Fibroblast of pulmonary artery (primary cell): ENCODE measurements around the gene ZNF431.

Experiments
- DNase-seq: peaks from one replicate; pipeline ENCODE4 v3.0.0-alpha.2; 2010; ENCODE audit warnings: low read depth
- H3K4me3 ChIP-seq: replicated peaks from 2 replicates; pipeline ENCODE4 v1.5.1; 2011; ENCODE audit warnings: low read depth, mild to moderate bottlenecking, control low read depth, low read length, moderate library complexity
- CTCF ChIP-seq: IDR thresholded peaks from 2 replicates; pipeline ENCODE4 v1.5.1; 2011; ENCODE audit warnings: mild to moderate bottlenecking, control low read depth, low read length, inconsistent platforms; ENCODE audit errors: missing control alignments

The ZNF431 gene

GRCh38 chr19:21141787-21142464, at the start of gene ZNF431:
TSS of gene ZNF431 (plus strand) at chr19:21142040. CDS start at chr19:21142184, 144 bp downstream.
- H3K4me3 ChIP-seq: peak within 1 kb of the TSS; percentile 65
- TF ChIP-seq CTCF: no peak
- peak; percentile 94 for DNase-seq

- DNase-seq: peak; percentile 54
- no peak for TF ChIP-seq CTCF
- H3K4me3 ChIP-seq: no peak overlapping the region
These were observed 49.7 kb upstream of the ZNF431 start for GRCh38 chr19:21092109-21092508.

- no peak for DNase-seq
- TF ChIP-seq CTCF: no peak
These were observed 47.4 kb upstream of the ZNF431 start for GRCh38 chr19:21094347-21095025.

GRCh38 chr19:21098291-21098690, 43.5 kb upstream of the ZNF431 start:
- no peak for DNase-seq
- no peak for TF ChIP-seq CTCF

More at GRCh38 chr19:21094347-21095025, 47.4 kb upstream of the ZNF431 start:
- no peak overlapping the region for H3K4me3 ChIP-seq

GRCh38 chr19:21101521-21102242, 40.2 kb upstream of the ZNF431 start:
- H3K4me3 ChIP-seq: no peak overlapping the region
- DNase-seq: no peak
- TF ChIP-seq CTCF: no peak

More at GRCh38 chr19:21098291-21098690, 43.5 kb upstream of the ZNF431 start:
- no peak overlapping the region for H3K4me3 ChIP-seq

GRCh38 chr19:21109116-21109515, 32.7 kb upstream of the ZNF431 start:
- H3K4me3 ChIP-seq: no peak overlapping the region
- DNase-seq: peak; percentile 31
- no peak for TF ChIP-seq CTCF
